Measurements from ENCODE around the gene KCNK7. TPM values are rescaled to one million over a fixed set of nuclear protein-coding genes. Genes with fewer than 3 reads are reported as not detected.

Gene KCNK7
- total and polyA plus RNA-seq, 2 experiments from 2014 or later = 0.60 TPM; not detected in 1

DNA sequence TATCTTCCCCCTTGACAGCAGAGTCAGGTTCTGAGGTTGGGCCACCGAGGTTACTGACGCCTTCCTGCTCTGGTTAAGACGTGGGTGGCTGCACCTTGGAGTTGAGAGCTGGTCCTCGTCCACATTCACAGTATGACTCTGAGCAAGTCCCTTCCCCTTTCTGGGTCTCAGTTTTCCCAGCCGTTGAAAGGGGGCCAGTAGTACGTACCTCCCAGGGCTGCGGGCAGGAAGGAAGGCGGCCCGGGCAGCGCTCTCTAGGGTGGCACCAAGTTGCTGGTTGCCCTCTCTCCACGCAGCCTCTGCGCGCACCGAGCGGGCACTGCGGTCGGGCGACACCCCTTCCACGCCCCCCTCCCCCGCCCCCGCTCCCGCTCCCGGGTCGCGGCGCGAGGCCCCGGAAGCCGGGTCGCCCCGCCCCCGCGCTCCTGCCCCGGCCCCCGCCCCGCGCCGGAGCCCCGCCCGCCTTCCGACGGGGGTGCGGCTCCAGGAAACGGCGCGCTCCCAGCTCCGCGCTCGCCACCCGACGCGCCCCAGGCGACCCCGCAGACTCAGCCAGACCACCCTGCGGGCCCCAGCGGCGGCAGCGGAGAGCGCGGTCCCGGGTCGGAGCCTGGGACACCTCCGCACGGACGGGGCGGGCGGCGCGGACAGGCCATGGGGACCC, 19.9 kb downstream of the KCNK7 start, which contains the start of gene EHBP1L1:
Gene EHBP1L1, plus strand, starts transcription at position 486 of the 664 bp plus-strand sequence. CDS start 250 bp downstream, outside the sequence.
- Histone ChIP-seq H3K4me3 (peak within 1 kb of the TSS; percentile 57), H4K20me1 (replicated peaks; ENCODE audit: insufficient read depth) (peaks cover 10% of the 10 kb centered on the region), H3K9me2 (ENCODE audit: insufficient read depth) (no peaks in the 10 kb centered on the region), H2AFZ (peak within 1 kb of the TSS; percentile 85; the same call in 1 of the 2 replicates), H3K79me2 (replicated peaks; ENCODE audit: insufficient read depth) (peaks cover 5% of the 10 kb centered on the region), H3K36me3 (ENCODE audit: insufficient read depth) (no peaks in the 10 kb centered on the region), H3F3A (replicated peaks; ENCODE audit: low read depth) (peaks cover 32% of the 10 kb centered on the region), H3K27me3 (ENCODE audit: insufficient read depth) (peaks cover 43% of the 10 kb centered on the region), H3K4me1 (ENCODE audit: insufficient read depth) (peaks cover 23% of the 10 kb centered on the region), H3K4me2 (peak within 1 kb of the TSS; percentile 82), H3K27ac (ENCODE audit: low read depth) (no peak within 1 kb of the TSS)
- DNase-seq (ENCODE audit: low spot score) = peak; percentile 63
- no peak within 1 kb of the TSS for H3K27ac Mint-ChIP-seq
- no peak for TF ChIP-seq POLR2AphosphoS5 (IDR thresholded peaks at IDR 0.05; ENCODE audit: low read depth)
- TF ChIP-seq, protein P1, sequence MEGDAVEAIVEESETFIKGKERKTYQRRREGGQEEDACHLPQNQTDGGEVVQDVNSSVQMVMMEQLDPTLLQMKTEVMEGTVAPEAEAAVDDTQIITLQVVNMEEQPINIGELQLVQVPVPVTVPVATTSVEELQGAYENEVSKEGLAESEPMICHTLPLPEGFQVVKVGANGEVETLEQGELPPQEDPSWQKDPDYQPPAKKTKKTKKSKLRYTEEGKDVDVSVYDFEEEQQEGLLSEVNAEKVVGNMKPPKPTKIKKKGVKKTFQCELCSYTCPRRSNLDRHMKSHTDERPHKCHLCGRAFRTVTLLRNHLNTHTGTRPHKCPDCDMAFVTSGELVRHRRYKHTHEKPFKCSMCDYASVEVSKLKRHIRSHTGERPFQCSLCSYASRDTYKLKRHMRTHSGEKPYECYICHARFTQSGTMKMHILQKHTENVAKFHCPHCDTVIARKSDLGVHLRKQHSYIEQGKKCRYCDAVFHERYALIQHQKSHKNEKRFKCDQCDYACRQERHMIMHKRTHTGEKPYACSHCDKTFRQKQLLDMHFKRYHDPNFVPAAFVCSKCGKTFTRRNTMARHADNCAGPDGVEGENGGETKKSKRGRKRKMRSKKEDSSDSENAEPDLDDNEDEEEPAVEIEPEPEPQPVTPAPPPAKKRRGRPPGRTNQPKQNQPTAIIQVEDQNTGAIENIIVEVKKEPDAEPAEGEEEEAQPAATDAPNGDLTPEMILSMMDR (conservative IDR thresholded peaks at IDR 0.05; ENCODE audit: low read depth in 2 of 2) = no peak
- TF ChIP-seq NANOG (IDR thresholded peaks at IDR 0.05; ENCODE audit: borderline replicate concordance) = no peak
- TF ChIP-seq ZNF331 (CRISPR knock-in tag; IDR thresholded peaks at IDR 0.05; ENCODE audit: low read depth) = no peak
- TF ChIP-seq, protein P2, sequence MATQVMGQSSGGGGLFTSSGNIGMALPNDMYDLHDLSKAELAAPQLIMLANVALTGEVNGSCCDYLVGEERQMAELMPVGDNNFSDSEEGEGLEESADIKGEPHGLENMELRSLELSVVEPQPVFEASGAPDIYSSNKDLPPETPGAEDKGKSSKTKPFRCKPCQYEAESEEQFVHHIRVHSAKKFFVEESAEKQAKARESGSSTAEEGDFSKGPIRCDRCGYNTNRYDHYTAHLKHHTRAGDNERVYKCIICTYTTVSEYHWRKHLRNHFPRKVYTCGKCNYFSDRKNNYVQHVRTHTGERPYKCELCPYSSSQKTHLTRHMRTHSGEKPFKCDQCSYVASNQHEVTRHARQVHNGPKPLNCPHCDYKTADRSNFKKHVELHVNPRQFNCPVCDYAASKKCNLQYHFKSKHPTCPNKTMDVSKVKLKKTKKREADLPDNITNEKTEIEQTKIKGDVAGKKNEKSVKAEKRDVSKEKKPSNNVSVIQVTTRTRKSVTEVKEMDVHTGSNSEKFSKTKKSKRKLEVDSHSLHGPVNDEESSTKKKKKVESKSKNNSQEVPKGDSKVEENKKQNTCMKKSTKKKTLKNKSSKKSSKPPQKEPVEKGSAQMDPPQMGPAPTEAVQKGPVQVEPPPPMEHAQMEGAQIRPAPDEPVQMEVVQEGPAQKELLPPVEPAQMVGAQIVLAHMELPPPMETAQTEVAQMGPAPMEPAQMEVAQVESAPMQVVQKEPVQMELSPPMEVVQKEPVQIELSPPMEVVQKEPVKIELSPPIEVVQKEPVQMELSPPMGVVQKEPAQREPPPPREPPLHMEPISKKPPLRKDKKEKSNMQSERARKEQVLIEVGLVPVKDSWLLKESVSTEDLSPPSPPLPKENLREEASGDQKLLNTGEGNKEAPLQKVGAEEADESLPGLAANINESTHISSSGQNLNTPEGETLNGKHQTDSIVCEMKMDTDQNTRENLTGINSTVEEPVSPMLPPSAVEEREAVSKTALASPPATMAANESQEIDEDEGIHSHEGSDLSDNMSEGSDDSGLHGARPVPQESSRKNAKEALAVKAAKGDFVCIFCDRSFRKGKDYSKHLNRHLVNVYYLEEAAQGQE (IDR thresholded peaks at IDR 0.05; ENCODE audit: unreplicated experiment) = no peak
- no peak for TF ChIP-seq STAT1 (IDR thresholded peaks at IDR 0.05; ENCODE audit: unreplicated experiment)
- TF ChIP-seq, protein P3, sequence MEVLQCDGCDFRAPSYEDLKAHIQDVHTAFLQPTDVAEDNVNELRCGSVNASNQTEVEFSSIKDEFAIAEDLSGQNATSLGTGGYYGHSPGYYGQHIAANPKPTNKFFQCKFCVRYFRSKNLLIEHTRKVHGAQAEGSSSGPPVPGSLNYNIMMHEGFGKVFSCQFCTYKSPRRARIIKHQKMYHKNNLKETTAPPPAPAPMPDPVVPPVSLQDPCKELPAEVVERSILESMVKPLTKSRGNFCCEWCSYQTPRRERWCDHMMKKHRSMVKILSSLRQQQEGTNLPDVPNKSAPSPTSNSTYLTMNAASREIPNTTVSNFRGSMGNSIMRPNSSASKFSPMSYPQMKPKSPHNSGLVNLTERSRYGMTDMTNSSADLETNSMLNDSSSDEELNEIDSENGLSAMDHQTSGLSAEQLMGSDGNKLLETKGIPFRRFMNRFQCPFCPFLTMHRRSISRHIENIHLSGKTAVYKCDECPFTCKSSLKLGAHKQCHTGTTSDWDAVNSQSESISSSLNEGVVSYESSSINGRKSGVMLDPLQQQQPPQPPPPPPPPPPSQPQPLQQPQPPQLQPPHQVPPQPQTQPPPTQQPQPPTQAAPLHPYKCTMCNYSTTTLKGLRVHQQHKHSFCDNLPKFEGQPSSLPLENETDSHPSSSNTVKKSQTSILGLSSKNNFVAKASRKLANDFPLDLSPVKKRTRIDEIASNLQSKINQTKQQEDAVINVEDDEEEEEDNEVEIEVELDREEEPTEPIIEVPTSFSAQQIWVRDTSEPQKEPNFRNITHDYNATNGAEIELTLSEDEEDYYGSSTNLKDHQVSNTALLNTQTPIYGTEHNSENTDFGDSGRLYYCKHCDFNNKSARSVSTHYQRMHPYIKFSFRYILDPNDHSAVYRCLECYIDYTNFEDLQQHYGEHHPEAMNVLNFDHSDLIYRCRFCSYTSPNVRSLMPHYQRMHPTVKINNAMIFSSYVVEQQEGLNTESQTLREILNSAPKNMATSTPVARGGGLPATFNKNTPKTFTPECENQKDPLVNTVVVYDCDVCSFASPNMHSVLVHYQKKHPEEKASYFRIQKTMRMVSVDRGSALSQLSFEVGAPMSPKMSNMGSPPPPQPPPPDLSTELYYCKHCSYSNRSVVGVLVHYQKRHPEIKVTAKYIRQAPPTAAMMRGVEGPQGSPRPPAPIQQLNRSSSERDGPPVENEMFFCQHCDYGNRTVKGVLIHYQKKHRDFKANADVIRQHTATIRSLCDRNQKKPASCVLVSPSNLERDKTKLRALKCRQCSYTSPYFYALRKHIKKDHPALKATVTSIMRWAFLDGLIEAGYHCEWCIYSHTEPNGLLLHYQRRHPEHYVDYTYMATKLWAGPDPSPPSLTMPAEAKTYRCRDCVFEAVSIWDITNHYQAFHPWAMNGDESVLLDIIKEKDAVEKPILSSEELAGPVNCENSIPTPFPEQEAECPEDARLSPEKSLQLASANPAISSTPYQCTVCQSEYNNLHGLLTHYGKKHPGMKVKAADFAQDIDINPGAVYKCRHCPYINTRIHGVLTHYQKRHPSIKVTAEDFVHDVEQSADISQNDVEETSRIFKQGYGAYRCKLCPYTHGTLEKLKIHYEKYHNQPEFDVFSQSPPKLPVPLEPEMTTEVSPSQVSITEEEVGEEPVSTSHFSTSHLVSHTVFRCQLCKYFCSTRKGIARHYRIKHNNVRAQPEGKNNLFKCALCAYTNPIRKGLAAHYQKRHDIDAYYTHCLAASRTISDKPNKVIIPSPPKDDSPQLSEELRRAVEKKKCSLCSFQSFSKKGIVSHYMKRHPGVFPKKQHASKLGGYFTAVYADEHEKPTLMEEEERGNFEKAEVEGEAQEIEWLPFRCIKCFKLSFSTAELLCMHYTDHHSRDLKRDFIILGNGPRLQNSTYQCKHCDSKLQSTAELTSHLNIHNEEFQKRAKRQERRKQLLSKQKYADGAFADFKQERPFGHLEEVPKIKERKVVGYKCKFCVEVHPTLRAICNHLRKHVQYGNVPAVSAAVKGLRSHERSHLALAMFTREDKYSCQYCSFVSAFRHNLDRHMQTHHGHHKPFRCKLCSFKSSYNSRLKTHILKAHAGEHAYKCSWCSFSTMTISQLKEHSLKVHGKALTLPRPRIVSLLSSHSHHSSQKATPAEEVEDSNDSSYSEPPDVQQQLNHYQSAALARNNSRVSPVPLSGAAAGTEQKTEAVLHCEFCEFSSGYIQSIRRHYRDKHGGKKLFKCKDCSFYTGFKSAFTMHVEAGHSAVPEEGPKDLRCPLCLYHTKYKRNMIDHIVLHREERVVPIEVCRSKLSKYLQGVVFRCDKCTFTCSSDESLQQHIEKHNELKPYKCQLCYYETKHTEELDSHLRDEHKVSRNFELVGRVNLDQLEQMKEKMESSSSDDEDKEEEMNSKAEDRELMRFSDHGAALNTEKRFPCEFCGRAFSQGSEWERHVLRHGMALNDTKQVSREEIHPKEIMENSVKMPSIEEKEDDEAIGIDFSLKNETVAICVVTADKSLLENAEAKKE (CRISPR knock-in tag; IDR thresholded peaks at IDR 0.05) = no peak
- TF ChIP-seq JUNB (IDR thresholded peaks at IDR 0.05; ENCODE audit: unreplicated experiment) = no peak
- TF ChIP-seq EZH2phosphoT487 (IDR thresholded peaks at IDR 0.05; ENCODE audit: unreplicated experiment) = no peak
- TF ChIP-seq ZNF114 (CRISPR knock-in tag; IDR thresholded peaks at IDR 0.05) = no peak
- no peak for TF ChIP-seq EZH2 (IDR thresholded peaks at IDR 0.05; ENCODE audit: low read depth, unreplicated experiment)
- TF ChIP-seq, protein P4, sequence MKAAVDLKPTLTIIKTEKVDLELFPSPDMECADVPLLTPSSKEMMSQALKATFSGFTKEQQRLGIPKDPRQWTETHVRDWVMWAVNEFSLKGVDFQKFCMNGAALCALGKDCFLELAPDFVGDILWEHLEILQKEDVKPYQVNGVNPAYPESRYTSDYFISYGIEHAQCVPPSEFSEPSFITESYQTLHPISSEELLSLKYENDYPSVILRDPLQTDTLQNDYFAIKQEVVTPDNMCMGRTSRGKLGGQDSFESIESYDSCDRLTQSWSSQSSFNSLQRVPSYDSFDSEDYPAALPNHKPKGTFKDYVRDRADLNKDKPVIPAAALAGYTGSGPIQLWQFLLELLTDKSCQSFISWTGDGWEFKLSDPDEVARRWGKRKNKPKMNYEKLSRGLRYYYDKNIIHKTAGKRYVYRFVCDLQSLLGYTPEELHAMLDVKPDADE (IDR thresholded peaks at IDR 0.05) = no peak
- TF ChIP-seq CREB1 (CRISPR knock-in tag; IDR thresholded peaks at IDR 0.05; ENCODE audit: low read depth) = no peak
- peak; percentile 2; the same call in 2 of the 3 replicates for ATAC-seq
- H3K36me3 Mint-ChIP-seq (ENCODE audit: low read depth) = peaks cover 9% of the 10 kb centered on the region
- peak within 1 kb of the TSS; percentile 77 for H3K4me3 Mint-ChIP-seq
- H3K27me3 Mint-ChIP-seq (ENCODE audit: insufficient read depth, low read depth, poor library complexity) = peaks cover 43% of the 10 kb centered on the region
- no peaks in the 10 kb centered on the region for H3K9me3 Mint-ChIP-seq
- peaks cover 42% of the 10 kb centered on the region for H3K4me1 Mint-ChIP-seq

Measured in GM23338 (cell line).